ENCODE measurements around the gene NEIL3. TPM values are rescaled to one million over a fixed set of nuclear protein-coding genes. Genes with fewer than 3 reads are reported as not detected.

Gene NEIL3
- total and polyA plus RNA-seq, 3 donors from 2014 or later = 2.0 to 2.7 (median 2.0) TPM

DNA sequence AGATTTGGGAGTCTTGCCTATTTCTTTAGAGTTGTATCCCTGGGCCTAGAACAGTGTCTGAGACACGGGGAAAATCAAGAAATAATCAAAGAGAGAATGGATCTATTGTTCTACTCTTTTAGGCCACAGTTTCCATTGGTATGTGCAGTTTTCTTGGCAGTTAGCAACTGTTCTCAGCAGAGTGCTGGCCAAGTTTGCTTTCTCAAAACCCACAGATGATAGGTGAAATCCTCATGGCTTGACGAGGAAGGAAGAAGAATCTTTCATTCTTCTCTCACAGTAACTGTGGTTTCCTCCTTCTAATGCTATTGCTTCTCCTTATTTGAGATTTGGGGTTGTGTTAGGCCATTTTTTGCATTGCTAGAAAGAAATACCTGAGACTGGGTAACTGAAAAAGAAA lies 90.4 kb downstream of the NEIL3 start:
- no peaks in the 10 kb centered on the region for H3K4me1 ChIP-seq
- no peak overlapping the region for H3K4me3 ChIP-seq
- TF ChIP-seq, protein P1, sequence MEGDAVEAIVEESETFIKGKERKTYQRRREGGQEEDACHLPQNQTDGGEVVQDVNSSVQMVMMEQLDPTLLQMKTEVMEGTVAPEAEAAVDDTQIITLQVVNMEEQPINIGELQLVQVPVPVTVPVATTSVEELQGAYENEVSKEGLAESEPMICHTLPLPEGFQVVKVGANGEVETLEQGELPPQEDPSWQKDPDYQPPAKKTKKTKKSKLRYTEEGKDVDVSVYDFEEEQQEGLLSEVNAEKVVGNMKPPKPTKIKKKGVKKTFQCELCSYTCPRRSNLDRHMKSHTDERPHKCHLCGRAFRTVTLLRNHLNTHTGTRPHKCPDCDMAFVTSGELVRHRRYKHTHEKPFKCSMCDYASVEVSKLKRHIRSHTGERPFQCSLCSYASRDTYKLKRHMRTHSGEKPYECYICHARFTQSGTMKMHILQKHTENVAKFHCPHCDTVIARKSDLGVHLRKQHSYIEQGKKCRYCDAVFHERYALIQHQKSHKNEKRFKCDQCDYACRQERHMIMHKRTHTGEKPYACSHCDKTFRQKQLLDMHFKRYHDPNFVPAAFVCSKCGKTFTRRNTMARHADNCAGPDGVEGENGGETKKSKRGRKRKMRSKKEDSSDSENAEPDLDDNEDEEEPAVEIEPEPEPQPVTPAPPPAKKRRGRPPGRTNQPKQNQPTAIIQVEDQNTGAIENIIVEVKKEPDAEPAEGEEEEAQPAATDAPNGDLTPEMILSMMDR (IDR thresholded peaks at IDR 0.05) = no peak
- no peak for TF ChIP-seq POLR2A (IDR thresholded peaks at IDR 0.05)
- no peaks in the 10 kb centered on the region for H3K27me3 ChIP-seq
- intact Hi-C loops (cut with DNase I; ENCODE audit: low total_unique reads) = no loop called here
- H3K27ac ChIP-seq = no peak overlapping the region
- WGBS, 2 donors = 18 to 69% methylated on average over 2 of the region's 2 CpGs
- DNase-seq = no peak
- no peaks in the 10 kb centered on the region for H3K9me3 ChIP-seq
- no peaks in the 10 kb centered on the region for H3K36me3 ChIP-seq (ENCODE audit: low read depth, missing control alignments)

DNA sequence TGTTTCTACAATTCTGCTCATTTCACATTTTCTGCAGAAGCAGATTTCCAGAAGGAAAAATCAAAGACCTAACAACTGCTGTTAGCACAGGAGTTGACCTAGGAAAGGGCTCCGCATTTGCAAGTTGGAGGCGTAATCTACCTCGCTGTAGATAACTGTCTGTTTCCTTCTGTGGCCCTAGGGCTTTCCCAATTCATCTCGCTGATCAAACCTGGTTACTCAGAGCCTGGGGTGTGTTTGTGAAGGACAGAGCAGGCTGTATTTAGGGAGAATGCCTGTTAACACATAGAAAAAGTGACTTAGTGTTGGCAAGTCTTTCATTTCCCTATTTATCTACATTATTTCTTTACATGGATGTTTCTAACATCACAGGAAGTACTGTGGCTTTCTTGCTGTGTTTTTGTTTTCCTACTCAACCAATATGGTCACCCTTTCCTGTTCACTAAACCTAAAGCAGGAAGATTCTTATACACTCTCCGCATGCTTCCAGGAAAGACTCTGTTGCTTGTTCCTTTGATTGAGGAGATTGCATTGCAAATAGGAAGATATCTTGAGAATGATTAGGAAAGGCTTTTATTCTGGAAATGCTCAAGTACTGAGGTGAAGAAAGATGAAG lies 92.1 kb downstream of the NEIL3 start:
- TF ChIP-seq POLR2A (IDR thresholded peaks at IDR 0.05) = no peak
- TF ChIP-seq, protein P1 (IDR thresholded peaks at IDR 0.05) = no peak
- WGBS, 2 donors = 88 to 90% methylated on average over 5 of the region's 5 CpGs
- intact Hi-C loops (cut with DNase I; ENCODE audit: low total_unique reads) = no loop called here

DNA sequence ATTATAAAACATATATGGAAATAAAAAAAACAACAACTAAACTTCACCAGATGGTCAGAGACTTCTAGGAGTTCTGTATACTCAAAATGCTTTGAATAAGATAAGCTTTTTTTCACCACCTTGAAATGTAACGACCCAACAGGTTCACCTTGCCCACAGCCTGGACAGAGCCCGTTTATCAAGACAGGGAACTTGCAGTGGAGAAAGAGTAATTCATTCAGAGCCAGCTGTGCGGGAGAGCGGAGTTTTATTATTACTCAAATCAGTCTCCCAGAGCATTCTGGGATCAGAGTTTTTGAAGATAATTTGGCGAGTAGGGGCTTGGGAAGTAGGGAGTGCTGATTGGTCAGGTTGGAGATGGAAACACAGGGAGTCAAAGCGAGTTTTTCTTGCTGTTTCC lies 94.1 kb downstream of the NEIL3 start:
- no peak overlapping the region for H3K27ac ChIP-seq
- H3K36me3 ChIP-seq (ENCODE audit: low read depth, missing control alignments) = no peaks in the 10 kb centered on the region
- no peak for DNase-seq
- H3K27me3 ChIP-seq = no peaks in the 10 kb centered on the region
- TF ChIP-seq, protein P1 (IDR thresholded peaks at IDR 0.05) = no peak
- no peak for TF ChIP-seq POLR2A (IDR thresholded peaks at IDR 0.05)
- no peaks in the 10 kb centered on the region for H3K9me3 ChIP-seq
- intact Hi-C loops (cut with DNase I; ENCODE audit: low total_unique reads) = no loop called here
- no peak overlapping the region for H3K4me3 ChIP-seq
- H3K4me1 ChIP-seq = no peaks in the 10 kb centered on the region
- 52% methylated on average over 6 of the region's 6 CpGs for WGBS, 2 donors

More for the DNA sequence above, 92.1 kb downstream of the NEIL3 start:
- no peaks in the 10 kb centered on the region for H3K9me3 ChIP-seq
- no peaks in the 10 kb centered on the region for H3K4me1 ChIP-seq
- H3K27me3 ChIP-seq = no peaks in the 10 kb centered on the region
- no peak for DNase-seq
- H3K4me3 ChIP-seq = no peak overlapping the region
- no peak overlapping the region for H3K27ac ChIP-seq
- H3K36me3 ChIP-seq (ENCODE audit: low read depth, missing control alignments) = no peaks in the 10 kb centered on the region

DNA sequence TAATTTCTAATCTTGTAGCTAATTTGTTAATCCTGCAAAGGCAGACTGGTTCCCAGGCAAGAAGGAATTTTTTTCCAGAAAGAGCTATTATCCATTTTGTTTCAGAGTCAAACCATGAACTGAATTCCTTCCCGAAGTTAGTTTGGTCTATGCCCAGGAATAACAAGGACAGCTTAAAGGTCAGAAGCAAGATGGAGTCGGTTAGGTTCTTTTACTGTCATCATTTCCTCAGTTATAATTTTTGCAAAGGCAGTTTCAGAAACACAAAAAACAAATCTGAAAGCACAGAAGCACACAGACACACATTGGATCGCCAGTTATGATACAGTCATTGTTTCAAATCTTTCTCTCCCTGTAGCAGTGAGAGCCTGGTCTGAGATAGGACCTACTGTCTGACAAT lies 94.7 kb downstream of the NEIL3 start:
- intact Hi-C loops (cut with DNase I; ENCODE audit: low total_unique reads) = no loop called here
- H3K4me3 ChIP-seq = no peak overlapping the region
- H3K9me3 ChIP-seq = no peaks in the 10 kb centered on the region
- H3K4me1 ChIP-seq = no peaks in the 10 kb centered on the region
- no peak for DNase-seq
- H3K27ac ChIP-seq = no peak overlapping the region
- TF ChIP-seq, protein P1 (IDR thresholded peaks at IDR 0.05) = no peak
- TF ChIP-seq POLR2A (IDR thresholded peaks at IDR 0.05) = no peak
- 73 to 77% methylated on average over 3 of the region's 3 CpGs for WGBS, 2 donors
- no peaks in the 10 kb centered on the region for H3K36me3 ChIP-seq (ENCODE audit: low read depth, missing control alignments)
- no peaks in the 10 kb centered on the region for H3K27me3 ChIP-seq

DNA sequence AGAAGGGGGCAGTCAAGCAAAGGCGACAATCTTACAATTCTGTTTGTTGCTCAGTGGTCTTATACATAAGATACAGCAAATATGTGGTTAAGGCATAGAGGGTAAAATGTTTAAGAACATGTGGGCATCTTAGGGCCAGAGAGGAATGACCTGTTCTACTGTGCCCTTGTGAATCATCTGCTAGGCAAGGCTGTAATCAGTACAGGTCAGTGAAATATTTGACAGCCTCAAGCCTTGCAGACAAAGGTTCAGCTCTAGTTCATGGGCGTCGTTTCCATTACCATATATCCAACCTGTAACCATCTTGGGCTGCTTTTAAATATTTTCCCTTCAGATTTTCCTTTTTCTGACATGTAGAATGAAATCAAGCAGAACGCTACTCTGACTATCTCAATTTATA lies 95.3 kb downstream of the NEIL3 start:
- 68 to 74% methylated on average over 4 of the region's 4 CpGs for WGBS, 2 donors
- H3K27ac ChIP-seq = no peak overlapping the region
- intact Hi-C loops (cut with DNase I; ENCODE audit: low total_unique reads) = no loop called here

More for the DNA sequence above, 95.3 kb downstream of the NEIL3 start:
- Histone ChIP-seq H3K4me1 (no peaks in the 10 kb centered on the region), H3K36me3 (ENCODE audit: low read depth, missing control alignments) (no peaks in the 10 kb centered on the region), H3K27me3 (no peaks in the 10 kb centered on the region), H3K9me3 (no peaks in the 10 kb centered on the region), H3K4me3 (no peak overlapping the region)
- no peak for DNase-seq
- TF ChIP-seq, protein P1 (IDR thresholded peaks at IDR 0.05) = no peak

Measured in testis (tissue), 3 donors.